NCI-H146 (cell line): ENCODE data around the gene MYO19.

Experiments used
- DNase-seq: peaks from one replicate; lab custom pipeline; 2025; lab: John Stamatoyannopoulos, UW

The MYO19 gene

GRCh38 chr17:36534840-36535668 is at the start of gene MYO19, which contains the start of gene PIGW:
MYO19 (minus strand) TSS chr17:36534868; CDS start chr17:36532538, 2,330 bp downstream.
PIGW (plus strand) TSS chr17:36534987; CDS start chr17:36537102, 2,115 bp downstream.
- DNase-seq = peak; percentile 95

DNA sequence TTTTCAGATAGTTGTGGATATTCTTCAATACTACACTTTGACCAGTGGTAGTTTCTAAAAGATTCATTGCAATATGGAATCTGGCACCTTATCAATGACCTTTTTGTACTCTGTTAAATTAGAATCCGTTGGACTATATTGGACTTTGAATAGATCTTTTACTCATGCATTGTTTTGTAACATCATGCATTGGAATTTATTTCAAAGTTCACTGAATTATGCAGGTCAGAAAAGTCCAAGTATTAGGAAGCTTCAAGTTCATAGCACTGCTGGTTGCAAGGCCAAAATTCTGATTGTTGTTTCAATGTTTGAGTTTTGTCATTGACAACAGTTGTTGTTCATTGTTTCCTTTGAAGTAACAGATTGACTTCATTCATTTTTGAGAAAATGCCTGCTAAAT is 49.1 kb upstream of the MYO19 start:
- no peak for DNase-seq

GRCh38 chr17:36578671-36579070 is 44.0 kb upstream of the MYO19 start:
- no peak for DNase-seq

GRCh38 chr17:36576793-36577192 is 42.1 kb upstream of the MYO19 start:
- DNase-seq = no peak

GRCh38 chr17:36575028-36575427 is 40.4 kb upstream of the MYO19 start:
- DNase-seq = no peak

DNA sequence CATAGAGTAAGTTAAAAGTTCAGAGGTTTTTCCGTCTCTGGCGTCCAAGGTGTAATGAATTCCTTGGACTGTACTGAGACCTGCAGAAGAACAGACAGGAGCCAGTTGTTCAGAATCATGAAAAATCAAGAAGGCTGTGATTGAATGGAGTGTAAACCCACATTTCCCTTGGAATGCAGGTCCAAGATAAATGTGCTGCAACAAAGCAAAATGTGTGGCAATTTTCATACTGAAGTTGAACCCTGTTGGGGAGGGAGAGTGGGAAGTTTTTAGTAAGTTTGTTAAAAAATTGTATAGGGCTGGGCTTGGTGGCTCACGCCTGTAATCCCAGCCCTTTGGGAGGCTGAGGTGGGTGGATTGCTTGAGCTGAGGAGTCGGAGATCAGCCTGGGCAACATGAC is 31.4 kb upstream of the MYO19 start:
- DNase-seq = no peak

- DNase-seq = no peak
These were observed 18.8 kb upstream of the MYO19 start for GRCh38 chr17:36553459-36553858.

DNA sequence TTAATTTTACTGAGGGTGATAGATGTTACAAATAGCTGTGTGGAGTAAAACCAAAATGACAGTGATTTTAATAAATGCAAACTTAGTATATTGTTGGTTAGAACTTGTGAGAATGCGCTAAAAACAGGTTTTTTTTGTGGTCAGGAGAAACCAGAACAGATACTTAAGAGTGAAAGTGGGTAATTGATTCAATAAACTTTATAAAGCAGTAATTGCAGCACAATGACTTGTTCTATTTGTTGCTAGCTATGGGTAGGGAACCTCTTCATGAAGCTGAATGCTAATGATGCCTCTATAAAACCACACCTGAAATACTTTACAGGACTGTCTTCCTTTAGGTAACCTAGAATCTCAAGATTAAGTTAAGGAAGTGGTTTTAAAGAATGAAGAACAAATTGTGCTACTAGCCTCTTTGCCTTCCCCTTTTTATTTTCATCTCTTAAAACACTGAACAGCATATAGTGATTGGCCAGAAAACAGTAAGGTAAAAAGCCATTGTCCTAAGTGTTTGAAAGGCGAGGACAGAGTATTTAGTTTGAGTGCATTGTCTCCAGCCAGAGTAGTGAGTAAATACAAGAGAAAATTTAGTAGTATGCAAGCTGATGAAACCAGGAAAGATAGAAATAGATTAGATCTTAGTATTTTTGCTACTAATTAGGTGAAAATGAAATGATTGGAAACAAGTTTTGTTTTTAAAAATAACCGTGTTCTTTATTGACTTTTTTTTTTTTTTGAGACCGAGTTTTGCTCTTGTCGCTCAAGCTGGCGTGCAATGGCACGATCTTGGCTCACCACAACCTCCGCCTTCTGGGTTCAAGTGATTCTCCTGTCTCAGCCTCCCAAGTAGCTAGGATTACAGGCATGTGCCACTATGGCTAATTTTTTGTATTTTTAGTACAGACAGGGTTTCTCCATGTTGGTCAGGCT is 16.1 kb upstream of the MYO19 start:
- no peak for DNase-seq

GRCh38 chr17:36547776-36548175 is 13.1 kb upstream of the MYO19 start:
- DNase-seq = no peak

DNA sequence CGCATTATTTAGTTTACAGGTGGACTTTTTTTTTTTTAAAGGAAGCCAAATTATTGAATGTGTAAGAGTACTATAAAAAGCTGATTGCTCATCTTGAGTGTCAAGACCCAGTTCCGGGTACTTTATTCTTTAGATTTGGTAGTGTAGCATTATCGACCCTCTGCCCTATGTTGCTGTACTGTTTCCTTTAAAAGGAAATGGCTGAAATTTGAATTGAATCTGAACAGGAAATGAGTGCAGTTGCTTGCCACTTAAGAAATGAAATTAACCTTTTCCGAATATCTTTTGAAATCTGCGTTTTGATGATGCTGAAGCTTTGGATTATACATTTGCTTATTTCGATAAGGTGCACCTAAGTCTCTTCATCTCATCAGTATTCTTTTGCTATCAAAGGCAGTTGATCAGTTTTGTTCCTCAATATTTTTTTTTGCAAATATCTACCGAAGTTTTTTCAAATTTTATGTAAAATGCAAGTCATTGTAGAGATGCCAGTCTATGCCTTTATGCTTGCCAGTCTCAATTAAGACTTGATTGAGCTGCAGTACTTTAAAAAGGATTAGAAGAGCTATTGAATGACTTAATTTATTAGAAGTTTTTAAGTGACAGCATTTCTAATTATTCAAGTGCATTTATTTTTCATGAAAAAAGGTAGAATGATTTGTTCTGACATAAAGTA is 11.9 kb upstream of the MYO19 start:
- DNase-seq = peak; percentile 9

- peak; percentile 97 for DNase-seq
These were observed 11.1 kb upstream of the MYO19 start for GRCh38 chr17:36545465-36546417.

DNA sequence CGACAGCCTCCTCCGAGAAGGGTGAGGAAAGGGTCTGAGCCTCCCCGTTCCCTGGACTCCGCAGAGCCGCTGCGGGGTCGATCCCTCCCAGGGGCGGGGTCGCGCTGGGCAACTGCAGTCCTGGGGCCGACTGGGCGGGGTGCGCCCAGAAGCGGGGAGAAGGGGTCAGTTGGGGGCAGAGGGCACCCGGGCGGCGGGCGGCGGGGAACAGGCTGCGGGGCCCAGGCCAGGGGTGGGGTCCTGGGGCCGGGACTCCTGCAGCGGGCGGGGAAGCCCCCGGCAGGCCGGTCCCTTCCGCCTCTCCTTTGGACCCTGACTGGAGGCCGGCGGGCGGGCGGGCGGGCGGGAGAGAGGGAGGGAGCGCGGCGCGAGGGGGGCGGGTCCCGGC is 10.4 kb upstream of the MYO19 start:
- DNase-seq = no peak

GRCh38 chr17:36544307-36545076 is 9.8 kb upstream of the MYO19 start, which contains the start of gene GGNBP2:
GGNBP2 (plus strand) TSS chr17:36544919; CDS start chr17:36545725, 806 bp downstream.
- peak; percentile 95 for DNase-seq

DNA sequence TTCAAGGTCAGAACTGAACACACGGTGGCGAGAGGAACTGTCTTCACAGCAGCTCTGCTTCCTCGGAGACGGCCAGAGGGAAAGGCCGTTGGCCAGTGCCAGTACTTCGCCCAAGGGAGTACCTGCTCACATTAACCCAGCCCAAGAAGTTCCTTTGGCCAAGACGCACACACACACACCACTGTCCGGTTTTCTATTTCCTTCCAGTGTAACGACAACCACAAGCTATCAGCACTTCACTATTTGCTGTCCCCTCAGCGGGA is 9.3 kb upstream of the MYO19 start:
- peak; percentile 77 for DNase-seq

- DNase-seq = no peak
These were observed 8.1 kb upstream of the MYO19 start for GRCh38 chr17:36542755-36543154.

DNA sequence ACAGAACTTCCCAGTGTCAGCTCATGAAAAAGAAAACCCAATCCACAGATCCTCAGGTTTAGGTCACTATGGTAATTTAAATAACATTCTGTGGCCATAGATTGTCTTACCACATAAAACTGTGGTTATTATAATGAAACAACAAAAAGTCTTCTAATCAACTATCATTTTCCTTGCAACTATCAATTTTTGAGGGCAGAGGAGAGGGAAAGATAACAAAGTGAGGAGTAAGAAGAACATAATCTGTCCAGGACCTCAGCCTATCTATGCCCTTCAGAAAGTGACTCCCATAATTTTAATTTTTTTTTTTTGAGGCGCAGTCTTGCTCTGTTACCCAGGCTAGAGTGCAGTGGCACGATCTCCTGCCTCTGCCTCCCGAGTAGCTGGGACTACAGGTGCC is 6.0 kb upstream of the MYO19 start:
- no peak for DNase-seq

DNA sequence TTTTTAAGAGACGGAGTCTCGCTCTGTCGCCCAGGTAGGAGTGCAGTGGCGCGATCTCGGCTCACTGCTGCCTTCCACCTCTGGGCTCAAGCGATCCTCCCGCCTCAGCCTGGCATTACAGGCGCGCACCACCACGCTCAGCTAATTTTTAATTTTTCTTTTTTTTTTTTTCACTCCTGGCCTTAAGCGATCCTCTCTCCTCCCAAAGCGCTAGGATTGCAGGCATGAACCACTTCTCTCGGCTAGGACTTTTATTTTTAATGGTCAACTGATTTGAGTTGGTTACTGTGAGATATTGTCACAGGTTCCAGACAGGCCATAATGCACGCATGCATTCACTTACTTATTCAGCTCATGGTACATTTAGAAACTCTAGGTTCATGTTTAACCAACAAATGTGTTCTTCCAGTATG is 1.0 kb upstream of the MYO19 start:
- no peak for DNase-seq

DNA sequence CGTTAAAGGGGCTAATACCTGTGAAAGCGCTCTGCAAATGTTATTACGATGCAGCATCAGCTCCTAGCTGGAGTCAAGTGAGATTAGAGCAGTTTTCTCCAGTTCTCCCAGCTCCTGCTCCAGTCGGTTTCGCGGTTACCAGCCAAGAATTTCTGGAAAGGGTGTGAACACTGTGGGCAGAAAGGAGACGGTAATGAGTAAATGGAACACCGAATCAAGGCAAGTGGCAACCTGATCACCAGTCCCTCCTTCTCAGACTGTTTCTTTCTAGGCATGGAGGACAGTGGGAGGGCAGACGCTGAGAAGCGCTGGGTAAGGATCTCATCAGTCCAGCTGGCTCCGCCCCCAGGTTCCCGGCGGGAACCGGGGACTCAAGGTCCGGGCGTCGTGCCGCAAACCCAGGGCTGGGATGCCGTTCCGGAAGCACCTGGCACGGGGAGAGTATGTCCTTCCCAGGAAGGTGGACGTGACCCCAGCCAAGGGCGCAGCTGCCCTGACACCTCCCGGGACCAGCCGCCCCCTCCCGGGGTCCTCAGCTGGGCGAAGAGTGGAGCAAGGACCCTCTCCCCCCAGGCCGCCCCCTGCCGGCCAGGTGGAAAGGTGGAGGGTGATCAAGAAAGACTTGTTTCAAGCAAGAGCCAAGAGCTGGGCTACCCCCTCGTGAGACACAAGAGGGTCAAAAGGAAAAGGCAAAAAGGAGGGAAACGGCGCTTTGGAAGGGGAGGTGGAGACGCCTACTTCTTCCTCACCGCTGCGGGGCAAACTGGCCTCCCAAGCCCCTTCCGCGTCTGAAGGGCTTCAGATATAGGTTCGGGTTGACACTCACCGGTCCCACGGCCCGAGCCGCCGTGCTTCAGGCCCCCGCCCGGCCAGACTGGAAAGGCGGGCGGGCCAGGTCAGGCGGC is 481 bp downstream of the MYO19 start:
- peak; percentile 83 for DNase-seq

DNA sequence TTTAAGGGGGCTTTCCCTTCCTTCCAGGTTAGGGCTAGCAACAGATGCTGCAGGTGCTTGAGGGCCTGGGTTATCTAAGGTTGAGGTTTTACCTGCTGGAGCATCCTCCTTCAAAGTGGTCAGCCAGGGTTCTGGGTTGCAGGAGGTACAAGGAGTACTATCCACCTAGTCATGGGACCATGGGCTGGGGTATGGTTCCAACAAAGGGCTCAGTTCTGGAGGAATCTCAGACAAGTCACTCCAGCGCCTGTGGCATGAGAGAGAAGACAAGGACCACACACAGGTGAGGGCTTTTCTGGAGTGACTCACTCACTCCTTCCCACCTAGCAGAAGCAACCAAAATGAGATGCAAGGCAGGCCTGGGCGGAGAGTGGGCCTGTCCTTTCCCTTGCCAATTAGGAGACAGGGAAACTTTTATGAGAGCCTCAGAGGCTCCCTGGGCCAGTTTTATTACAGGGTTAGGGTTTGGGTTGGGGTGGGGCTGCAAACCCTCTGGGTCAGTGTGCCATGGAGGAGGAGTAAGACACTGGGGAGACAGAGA is 2.2 kb downstream of the MYO19 start:
- no peak for DNase-seq
